AG04450 (cell line): Measurements from ENCODE around the gene EVC. TPM values are rescaled to one million over a fixed set of nuclear protein-coding genes. Genes with fewer than 3 reads are reported as not detected.

Experiments
- CTCF ChIA-PET: fragments of 300-600, 350-600 bp; formaldehyde crosslinking; extraction: SDS; loops from one replicate; lab custom pipeline; 2022; ENCODE audit warnings: antibody characterized with exemption, inconsistent platforms; lab: Charles Lee
- POLR2A ChIA-PET: fragments of 350-600 bp; formaldehyde crosslinking; extraction: SDS; loops from one replicate; lab custom pipeline; 2021; ENCODE audit warnings: antibody characterized with exemption, inconsistent platforms; lab: Yijun Ruan, JAX
- DNase-seq: peaks from one replicate; pipeline ENCODE4 v3.0.0-alpha.2; 2011; ENCODE audit warnings: low read depth, low spot score
- H3K27ac ChIP-seq: one replicate; pipeline ENCODE4 v1.5.1; 2012; ENCODE audit warnings: low read depth, low read length, control low read depth
- H3K27me3 ChIP-seq: one replicate; pipeline ENCODE4 v1.6.0; 2012; ENCODE audit warnings: low read length; ENCODE audit not compliant: control insufficient read depth, insufficient read depth
- H3K4me3 ChIP-seq: 2 replicates; pipeline ENCODE4 v1.5.1; 2011; ENCODE audit warnings: mild to moderate bottlenecking, low read depth, low read length, control low read depth
- H3K9me3 ChIP-seq: 2 replicates; pipeline ENCODE4 v1.5.1; 2012; ENCODE audit warnings: low read length; ENCODE audit not compliant: control insufficient read depth, insufficient read depth
- CTCF ChIP-seq: IDR thresholded peaks from 2 replicates; pipeline ENCODE4 v1.5.1; 2011; ENCODE audit warnings: low read depth, low read length, control low read depth, inconsistent platforms
- polyA plus RNA-seq: library from polyadenylated mRNA; depleted of rRNA; stranded (reverse); fragments of >200 nt; gene quantifications from 2 replicates; pipeline ENCODE4 v1.2.3, GENCODE V29; 2011

The EVC gene
- polyA plus RNA-seq, 1 experiment, result 11.5 TPM

GRCh38 chr4:5825321-5826041 lies 114.5 kb downstream of the EVC start:
- Histone ChIP-seq H3K4me3 (no peak overlapping the region), H3K9me3 (no peaks in the 10 kb centered on the region), H3K27ac (no peak overlapping the region), H3K27me3 (no peaks in the 10 kb centered on the region)
- no peak for TF ChIP-seq CTCF
- POLR2A ChIA-PET, result no interaction called here
- CTCF ChIA-PET, result interaction anchor here (0.7 kb wide), 1 partner anchor 12 kb away, joined by 3 read pairs; no protein-coding TSS in a partner anchor
- no peak for DNase-seq

- Histone ChIP-seq H3K27ac (no peak overlapping the region), H3K9me3 (no peaks in the 10 kb centered on the region), H3K27me3 (no peaks in the 10 kb centered on the region), H3K4me3 (no peak overlapping the region)
- CTCF ChIA-PET, result no interaction called here
- POLR2A ChIA-PET, result no interaction called here
- no peak for TF ChIP-seq CTCF
- DNase-seq, result no peak
These were observed 115.6 kb downstream of the EVC start for GRCh38 chr4:5826437-5827107.

GRCh38 chr4:5827108-5828004 lies 116.4 kb downstream of the EVC start:
- H3K27ac ChIP-seq, result no peak overlapping the region
- H3K4me3 ChIP-seq, result no peak overlapping the region
- no peaks in the 10 kb centered on the region for H3K27me3 ChIP-seq
- TF ChIP-seq CTCF, result no peak
- ChIA-PET CTCF (no interaction called here), POLR2A (no interaction called here)
- H3K9me3 ChIP-seq, result no peaks in the 10 kb centered on the region
- DNase-seq, result no peak

GRCh38 chr4:5828005-5828391 lies 117.0 kb downstream of the EVC start:
- no peak for DNase-seq
- CTCF ChIA-PET, result no interaction called here
- Histone ChIP-seq H3K4me3 (no peak overlapping the region), H3K9me3 (no peaks in the 10 kb centered on the region), H3K27ac (no peak overlapping the region), H3K27me3 (no peaks in the 10 kb centered on the region)
- POLR2A ChIA-PET, result no interaction called here
- TF ChIP-seq CTCF, result no peak
